Spleen (tissue), 7 donors: ENCODE results near the gene TAF3.

ENCODE experiments used
- CTCF ChIP-seq, 11 experiments: fragments of 200-600 bp in 7 of 11; fragments of 450-650 bp in 4 of 11; sonication (generic) in 4 of 11; IDR thresholded peaks in 8 of 11; conservative IDR thresholded peaks in 3 of 11; 1 replicate in 7 of 11; 2 replicates in 4 of 11; pipeline versions ENCODE4 v1.4.0 to v1.8.0; 2016 to 2021; ENCODE audit warnings: antibody characterized with exemption in 11 of 11, inconsistent platforms in 4 of 11, mild to moderate bottlenecking in 1 of 11
- POLR2A ChIP-seq, 3 donors: fragments of 450-650 bp; IDR thresholded peaks; one replicate each; pipeline ENCODE4 v1.5.1; 2017; ENCODE audit warnings: antibody characterized with exemption in 3 of 3, mild to moderate bottlenecking in 1 of 3
- donor health status: DM: no; HTN: no; CAD: no; lungs with moderate emphysema.
- donor health status: DM: no; HTN: no; CAD: no.
- donor health status: DM: no; HTN: no; CAD: no.

DNA sequence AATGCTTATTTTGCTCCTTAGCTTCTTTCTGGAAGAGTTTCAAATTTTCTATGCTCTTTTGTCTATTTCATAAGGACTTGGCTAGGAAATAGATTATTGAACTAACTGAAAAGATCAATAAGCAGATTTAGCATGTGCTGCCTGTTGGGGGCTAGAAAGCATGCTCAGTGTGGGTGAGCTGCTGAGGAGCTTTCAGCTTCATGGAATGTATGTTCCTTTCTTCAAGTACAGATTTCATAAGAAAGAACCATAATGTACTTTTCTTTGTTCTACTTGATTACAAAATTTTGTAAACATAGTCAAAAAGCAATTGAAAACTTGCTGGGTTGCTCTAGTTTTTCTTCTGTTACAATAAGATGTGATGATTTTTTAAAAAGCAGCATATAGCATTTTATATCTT, 73.8 kb downstream of the TAF3 start:
- TF ChIP-seq CTCF (IDR thresholded peaks at IDR 0.05 in 8 of 11, conservative IDR thresholded peaks at IDR 0.05 in 3 of 11) (no peak), POLR2A (IDR thresholded peaks at IDR 0.05) (no peak)
